Measurements from ENCODE around the gene ANO3. TPM values are rescaled to one million over a fixed set of nuclear protein-coding genes. Genes with fewer than 3 reads are reported as not detected.

The ANO3 gene
- total and polyA plus RNA-seq, 2 of the 8 experiments (the other 6 are each of a cell fraction or from before 2014, with no cell fraction given), result not detected

GRCh38 chr11:26698224-26698623 lies 366.3 kb downstream of the ANO3 start:
- no peaks in the 10 kb centered on the region; the same call in 1 of the 2 replicates for H3K23me2 ChIP-seq (ENCODE audit: low read depth, low read length)
- no peak overlapping the region for H3K9ac ChIP-seq (replicated peaks in 1 of 4; ENCODE audit: extremely low read depth in 1 of 4, low read depth in 3 of 4, low read length in 3 of 4)
- H4K5ac ChIP-seq (ENCODE audit: insufficient read length, low read depth, low read length), result no peak overlapping the region
- H3K4me1 ChIP-seq (replicated peaks in 1 of 4; ENCODE audit: control insufficient read depth in 3 of 4, insufficient read depth in 4 of 4, low read length in 3 of 4), result peaks cover 0 to 3% (median 0%) of the 10 kb centered on the region in 4 experiments; a peak in 1 of 7 replicates
- no peak overlapping the region for H2BK5ac ChIP-seq (ENCODE audit: low read depth, low read length)
- FAIRE-seq (no peak), DNase-seq (ENCODE audit: low read depth in 1 of 2, low spot score in 2 of 2) (no peak)
- no peak overlapping the region for H3K4me3 ChIP-seq (ENCODE audit: extremely low read depth in 1 of 4, insufficient read depth in 2 of 4, low read depth in 3 of 4, low read length in 4 of 4)
- H3K27me3 ChIP-seq (replicated peaks in 1 of 4; ENCODE audit: control insufficient read depth in 3 of 4, extremely low read depth in 1 of 4, insufficient read depth in 3 of 4, low read length in 3 of 4), result no peaks in the 10 kb centered on the region
- POLR2A ChIA-PET (ENCODE audit: partially characterized antibody), result no interaction called here
- no peak overlapping the region for H2BK12ac ChIP-seq (ENCODE audit: low read depth, low read length)
- no peaks in the 10 kb centered on the region for H3K36me3 ChIP-seq (ENCODE audit: control insufficient read depth in 2 of 4, insufficient read depth in 4 of 4, low read length in 3 of 4)
- CTCF ChIA-PET (ENCODE audit: partially characterized antibody), result no interaction called here
- no peak overlapping the region for H2BK15ac ChIP-seq (ENCODE audit: low read length)
- no peak overlapping the region for H3K4me2 ChIP-seq (ENCODE audit: insufficient read depth in 1 of 2, low read depth in 2 of 2, low read length in 2 of 2)
- no peak overlapping the region for H2AFZ ChIP-seq (ENCODE audit: low read length)
- H3K14ac ChIP-seq (ENCODE audit: insufficient read length), result no peak overlapping the region
- 89% methylated on average over 2 of the region's 2 CpGs; no CpG with 5 or more reads in 1 of the 2 experiments for WGBS, 2 experiments (ENCODE audit: extremely low coverage in 1 of 2, insufficient coverage in 1 of 2, insufficient read length in 1 of 2, insufficient replicate concordance in 2 of 2, low coverage in 1 of 2, low lambda C conversion rate in 2 of 2, missing lambda C conversion rate in 1 of 2)
- H3K18ac ChIP-seq (ENCODE audit: extremely low read depth, low read length), result no peak overlapping the region
- H4K20me1 ChIP-seq (replicated peaks in 1 of 2; ENCODE audit: control insufficient read depth in 1 of 2, insufficient read depth in 2 of 2, low read length in 2 of 2), result no peaks in the 10 kb centered on the region
- H3K9me3 ChIP-seq (ENCODE audit: insufficient read depth in 2 of 2, low read depth in 1 of 2, low read length in 1 of 2), result no peaks in the 10 kb centered on the region
- H4K8ac ChIP-seq (ENCODE audit: extremely low read depth, insufficient read depth, low read length), result no peak overlapping the region
- no peak overlapping the region for H2BK120ac ChIP-seq (replicated peaks; ENCODE audit: low read depth, low read length)
- H3K56ac ChIP-seq (replicated peaks; ENCODE audit: insufficient read length, low read depth, low read length), result no peak overlapping the region
- no peak overlapping the region for H2BK20ac ChIP-seq (ENCODE audit: low read length)
- no peak overlapping the region for H4K91ac ChIP-seq (replicated peaks; ENCODE audit: insufficient read length, low read length)
- H3K27ac ChIP-seq (ENCODE audit: low read depth, low read length), result no peak overlapping the region
- H3K79me2 ChIP-seq (ENCODE audit: control insufficient read depth in 1 of 2, insufficient read depth in 2 of 2, low read length in 2 of 2), result no peaks in the 10 kb centered on the region
- no peaks in the 10 kb centered on the region for H3K79me1 ChIP-seq (ENCODE audit: low read depth, low read length)
- H3K23ac ChIP-seq (ENCODE audit: insufficient read length), result no peak overlapping the region
- no peak overlapping the region for H3K4ac ChIP-seq (replicated peaks; ENCODE audit: insufficient read length, low read depth, low read length)
- no peak overlapping the region for H2AK5ac ChIP-seq (ENCODE audit: low read depth, low read length)
- TF ChIP-seq BRCA1 (IDR thresholded peaks at IDR 0.05; ENCODE audit: low read depth, low read length), result no peak
- no peak for TF ChIP-seq SIN3A (conservative IDR thresholded peaks at IDR 0.05 in 1 of 2, IDR thresholded peaks at IDR 0.05 in 1 of 2; ENCODE audit: low read depth in 1 of 2, low read length in 2 of 2)
- TF ChIP-seq CTBP2 (IDR thresholded peaks at IDR 0.05; ENCODE audit: borderline replicate concordance, insufficient read depth, insufficient read length, low read length), result no peak
- TF ChIP-seq RNF2 (IDR thresholded peaks at IDR 0.05; ENCODE audit: borderline replicate concordance, low read depth, low read length, missing control alignments, poor library complexity, severe bottlenecking), result no peak
- no peak for TF ChIP-seq CTCF (IDR thresholded peaks at IDR 0.05; ENCODE audit: control extremely low read depth in 1 of 3, insufficient read depth in 1 of 3, low read depth in 1 of 3, low read length in 3 of 3)
- TF ChIP-seq POLR2AphosphoS5 (IDR thresholded peaks at IDR 0.05; ENCODE audit: low read depth, low read length), result no peak
- no peak for TF ChIP-seq EGR1 (IDR thresholded peaks at IDR 0.05; ENCODE audit: borderline replicate concordance, low read depth, low read length)
- no peak for TF ChIP-seq CREB1 (IDR thresholded peaks at IDR 0.05)
- no peak for TF ChIP-seq RXRA (IDR thresholded peaks at IDR 0.05; ENCODE audit: insufficient read depth, low read depth, low read length)
- TF ChIP-seq NRF1 (IDR thresholded peaks at IDR 0.05; ENCODE audit: low read depth, low read length), result no peak
- TF ChIP-seq SAP30 (IDR thresholded peaks at IDR 0.05; ENCODE audit: insufficient read depth, insufficient replicate concordance, low read length), result no peak
- TF ChIP-seq TAF1 (IDR thresholded peaks at IDR 0.05; ENCODE audit: low read depth, low read length), result no peak
